GM12878 (cell line): ENCODE measurements around the gene THUMPD2. TPM values are rescaled to one million over a fixed set of nuclear protein-coding genes. Genes with fewer than 3 reads are reported as not detected.

Experiments
- ATAC-seq: fragments of 200-7000 bp; cut with Tn5 transposase; 3 replicates; pipeline ENCODE4 v1.9.1; 2020; ENCODE audit warnings: mild to moderate bottlenecking, moderate library complexity
- BruUV-seq: library from RNA; stranded (reverse); fragments of 400-500 nt; replicated peaks from 2 replicates; lab custom pipeline; 2021; lab: Mats Ljungman, UMichigan
- CTCF ChIA-PET: fragments of 300-600 bp; sonication (Branson Sonifier 250); formaldehyde crosslinking; extraction: SDS; loops from one replicate; lab custom pipeline; 2021; ENCODE audit warnings: inconsistent platforms; lab: Yijun Ruan, JAX
- POLR2A ChIA-PET: fragments of 350-600 bp; formaldehyde crosslinking; extraction: SDS; loops from one replicate; lab custom pipeline; 2021; ENCODE audit warnings: inconsistent platforms; lab: Charles Lee
- RAD21 ChIA-PET: fragments of 300-600 bp; sonication (Branson Sonifier 250); formaldehyde crosslinking; loops from one replicate; lab custom pipeline; 2023; ENCODE audit warnings: antibody characterized with exemption; ENCODE audit not compliant: unreplicated experiment; lab: Charles Lee
- SMC1A ChIA-PET: fragments of 300-600 bp; sonication (Branson Sonifier 250); formaldehyde crosslinking; loops from one replicate; lab custom pipeline; 2023; ENCODE audit not compliant: unreplicated experiment, uncharacterized antibody; lab: Charles Lee
- DNase-seq: peaks from one replicate; pipeline ENCODE4 v3.0.0-alpha.2; 2011; ENCODE audit warnings: low read depth, low spot score
- FAIRE-seq: peaks from 3 replicates; lab custom pipeline; 2011; peaks lifted over from hg19 to GRCh38; lab: Jason Lieb, UNC
- H2AFZ ChIP-seq: 2 replicates; pipeline ENCODE4 v1.6.0; 2011; ENCODE audit warnings: low read depth, low read length, control low read depth; ENCODE audit not compliant: control insufficient read depth
- H3K27ac ChIP-seq: 2 replicates; pipeline ENCODE4 v1.5.1; 2011; ENCODE audit warnings: control low read depth; ENCODE audit not compliant: control insufficient read depth, insufficient read depth
- H3K27me3 ChIP-seq, 2 experiments: replicated peaks in 1 of 2; 2 replicates each; pipeline versions ENCODE4 v1.6.0 to v1.6.1; 2011; ENCODE audit warnings: low read length in 1 of 2; ENCODE audit not compliant: control insufficient read depth in 2 of 2, insufficient read depth in 2 of 2
- H3K36me3 ChIP-seq, 2 experiments: 2 replicates each; pipeline ENCODE4 v1.5.1; 2011; ENCODE audit warnings: low read length in 1 of 2; ENCODE audit not compliant: control insufficient read depth in 2 of 2, insufficient read depth in 2 of 2
- H3K4me1 ChIP-seq: 2 replicates; pipeline ENCODE4 v1.6.1; 2011; ENCODE audit warnings: mild to moderate bottlenecking, low read length, moderate library complexity, mixed read lengths; ENCODE audit not compliant: control insufficient read depth, insufficient read depth
- H3K4me2 ChIP-seq: 2 replicates; pipeline ENCODE4 v1.6.0; 2011; ENCODE audit warnings: control low read depth; ENCODE audit not compliant: control insufficient read depth, insufficient read depth
- H3K4me3 ChIP-seq: fragments of 200-600 bp; sonication (generic); 2 replicates; pipeline ENCODE4 v1.5.1; 2016
- H3K79me2 ChIP-seq: 2 replicates; pipeline ENCODE4 v1.6.0; 2011; ENCODE audit warnings: low read length; ENCODE audit not compliant: control insufficient read depth, insufficient read depth
- H3K9ac ChIP-seq: 2 replicates; pipeline ENCODE4 v1.8.0; 2011; ENCODE audit warnings: low read length, control low read depth, mixed read lengths; ENCODE audit not compliant: control insufficient read depth, insufficient read depth
- H3K9me3 ChIP-seq: replicated peaks from 3 replicates; pipeline ENCODE4 v1.5.1; 2011; ENCODE audit warnings: mild to moderate bottlenecking, low read length; ENCODE audit not compliant: control insufficient read depth, insufficient read depth
- H4K20me1 ChIP-seq: 2 replicates; pipeline ENCODE4 v1.6.0; 2011; ENCODE audit not compliant: control insufficient read depth, insufficient read depth
- BHLHE40 ChIP-seq, 2 experiments: fragments of 450-650 bp in 1 of 2; IDR thresholded peaks; 2 replicates each; pipeline ENCODE4 v1.6.1; 2011 to 2017; ENCODE audit warnings: low read depth in 2 of 2, borderline replicate concordance in 1 of 2, improper control_type of control experiment in 1 of 2, low read length in 1 of 2, mild to moderate bottlenecking in 1 of 2
- CBX5 ChIP-seq: sonication (generic); IDR thresholded peaks from 2 replicates; pipeline ENCODE4 v1.6.1; 2016; ENCODE audit warnings: low read depth, moderate library complexity, mild to moderate bottlenecking, inconsistent platforms
- DPF2 ChIP-seq: fragments of 450-650 bp; IDR thresholded peaks from 2 replicates; pipeline ENCODE4 v1.6.1; 2017; ENCODE audit warnings: mild to moderate bottlenecking
- E4F1 ChIP-seq: fragments of 450-650 bp; IDR thresholded peaks from 2 replicates; pipeline ENCODE4 v1.6.1; 2018; ENCODE audit warnings: borderline replicate concordance, mild to moderate bottlenecking; ENCODE audit not compliant: partially characterized antibody
- HDGF ChIP-seq: fragments of 450-650 bp; IDR thresholded peaks from 2 replicates; pipeline ENCODE4 v1.6.1; 2016; ENCODE audit warnings: antibody characterized with exemption
- KAT2A ChIP-seq: conservative IDR thresholded peaks from 2 replicates; pipeline ENCODE4 v1.6.1; 2011; ENCODE audit warnings: low read depth, low read length; ENCODE audit not compliant: control insufficient read depth
- MYC ChIP-seq: IDR thresholded peaks from 2 replicates; pipeline ENCODE4 v1.6.1; 2011; ENCODE audit warnings: mild to moderate bottlenecking, low read length, moderate library complexity, inconsistent platforms; ENCODE audit not compliant: insufficient read depth, insufficient replicate concordance, insufficient read length, severe bottlenecking
- RB1 ChIP-seq: fragments of 450-650 bp; formaldehyde crosslinking; IDR thresholded peaks from 2 replicates; pipeline ENCODE4 v1.6.1; 2017; ENCODE audit warnings: mild to moderate bottlenecking, borderline replicate concordance
- RFX5 ChIP-seq: IDR thresholded peaks from 2 replicates; pipeline ENCODE4 v1.6.1; 2011; ENCODE audit warnings: low read depth, low read length, improper control_type of control experiment
- STAT1 ChIP-seq: fragments of 450-650 bp; conservative IDR thresholded peaks from 2 replicates; pipeline ENCODE4 v1.6.1; 2014; ENCODE audit warnings: antibody characterized with exemption, mild to moderate bottlenecking
- TCF7 ChIP-seq: IDR thresholded peaks from 2 replicates; pipeline ENCODE4 v1.6.1; 2014; ENCODE audit warnings: antibody characterized with exemption, borderline replicate concordance
- WGBS: methylation state at CpG from one replicate; pipeline ENCODE4 v1.1.6; 2016; ENCODE audit warnings: low lambda C conversion rate; ENCODE audit not compliant: insufficient replicate concordance, insufficient coverage; ENCODE audit errors: missing lambda C conversion rate; 5-methylcytosine and 5-hydroxymethylcytosine counted together
- in situ Hi-C: fragments of 300-500 bp; cut with MboI; formaldehyde crosslinking; loops from 9 replicates; pipeline ENCODE4 v1.14.3; 2018; ENCODE audit warnings: mixed read lengths
- intact Hi-C: fragments of 100-400 bp; cut with micrococcal nuclease; formaldehyde crosslinking; loops from one replicate; pipeline ENCODE4 v1.14.2; 2022; ENCODE audit not compliant: unreplicated experiment
- polyA plus RNA-seq, 11 experiments: library from polyadenylated mRNA; depleted of rRNA in 4 of 11; unstranded in 6 of 11; stranded (reverse) in 5 of 11; fragments of >200 nt; fragmentation: Nextera tagmentation in 4 of 11; fragmentation: Illumina TruSeq in 1 of 11; extraction: Ambion mirVana in 4 of 11; extraction: Trizol in 1 of 11; gene quantifications; 1 replicate in 1 of 11; 2 replicates in 10 of 11; pipeline versions ENCODE4 v1.2.1 to v1.2.3, GENCODE V29; 2011 to 2016; ENCODE audit warnings: inconsistent platforms in 2 of 11, missing spikeins in 2 of 11, low read depth in 1 of 11
- total RNA-seq, 4 experiments: library from RNA; depleted of rRNA in 3 of 4; stranded (reverse); fragments of >200 nt in 3 of 4; fragmentation: Illumina TruSeq in 1 of 4; extraction: Trizol in 1 of 4; gene quantifications; 2 replicates each; pipeline versions ENCODE4 v1.2.1 to v1.2.3, GENCODE V29; 2013 to 2021
- TF ChIP-seq, protein P1 (sequence below): IDR thresholded peaks from 2 replicates; pipeline ENCODE4 v1.6.1; 2012; ENCODE audit warnings: low read depth, low read length, improper control_type of control experiment

The THUMPD2 gene
- total and polyA plus RNA-seq, 10 of the 15 experiments (the other 5 are each of a cell fraction or from before 2014, with no cell fraction given): 6.7 to 19.7 (median 13.8) TPM

DNA sequence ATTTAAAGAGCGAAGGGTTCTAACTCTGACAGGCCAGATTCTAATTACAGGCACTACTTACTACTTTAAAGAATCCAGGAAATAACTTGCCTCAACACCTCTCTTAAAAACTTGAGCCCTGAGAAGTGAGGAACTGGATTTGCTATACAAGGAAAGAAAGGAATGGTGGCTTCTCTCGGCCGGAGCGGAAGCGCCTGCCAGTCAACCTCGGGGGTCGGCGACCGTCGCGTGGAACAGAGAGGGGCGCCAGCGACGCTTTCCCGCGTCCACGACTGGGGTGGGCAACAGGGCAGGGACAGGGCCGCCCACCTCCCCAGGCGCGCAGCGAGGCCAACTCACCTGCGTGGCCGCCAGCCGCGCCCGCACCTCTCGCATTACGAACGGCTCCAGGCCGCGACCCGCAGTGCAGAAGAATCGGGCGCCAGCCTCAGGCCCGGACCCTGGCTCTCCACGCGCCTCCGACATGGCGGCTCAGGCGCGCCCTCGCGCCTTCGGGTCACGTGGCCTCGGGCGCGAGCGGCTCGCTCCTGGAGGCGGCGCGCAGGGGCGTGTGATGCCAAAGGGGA, at the start of gene THUMPD2 (continued):
- no peak for TF ChIP-seq E4F1
- TF ChIP-seq CBX5: 0 out of 2 replicates have a peak, but pooled peaks have one; percentile 71
- TF ChIP-seq RFX5: no peak
- peak; percentile 50 to 86; a peak in 3 of 4 replicates for TF ChIP-seq BHLHE40 (IDR thresholded peaks at IDR 0.05; ENCODE audit: borderline replicate concordance in 1 of 2, low read depth in 2 of 2, low read length in 1 of 2)
- peak; percentile 66 for TF ChIP-seq DPF2
- peak; percentile 94; the same call in 1 of the 2 replicates for TF ChIP-seq RB1
- TF ChIP-seq, protein P1, sequence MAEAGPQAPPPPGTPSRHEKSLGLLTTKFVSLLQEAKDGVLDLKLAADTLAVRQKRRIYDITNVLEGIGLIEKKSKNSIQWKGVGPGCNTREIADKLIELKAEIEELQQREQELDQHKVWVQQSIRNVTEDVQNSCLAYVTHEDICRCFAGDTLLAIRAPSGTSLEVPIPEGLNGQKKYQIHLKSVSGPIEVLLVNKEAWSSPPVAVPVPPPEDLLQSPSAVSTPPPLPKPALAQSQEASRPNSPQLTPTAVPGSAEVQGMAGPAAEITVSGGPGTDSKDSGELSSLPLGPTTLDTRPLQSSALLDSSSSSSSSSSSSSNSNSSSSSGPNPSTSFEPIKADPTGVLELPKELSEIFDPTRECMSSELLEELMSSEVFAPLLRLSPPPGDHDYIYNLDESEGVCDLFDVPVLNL: no peak
- no peak for TF ChIP-seq KAT2A
- TF ChIP-seq STAT1: 0 out of 2 replicates have a peak, but pooled peaks have one; percentile 43

GRCh38 chr2:39821871-39822270, 42.8 kb upstream of the THUMPD2 start:
- in situ Hi-C loops (no loop called here), intact Hi-C loops (no loop called here)
- Histone ChIP-seq H3K4me3 (no peak overlapping the region), H3K9ac (no peak overlapping the region), H3K79me2 (no peaks in the 10 kb centered on the region), H3K4me1 (no peaks in the 10 kb centered on the region), H3K4me2 (no peak overlapping the region), H4K20me1 (no peaks in the 10 kb centered on the region), H2AFZ (no peak overlapping the region), H3K27ac (no peak overlapping the region), H3K36me3 (no peaks in the 10 kb centered on the region), H3K27me3 (no peaks in the 10 kb centered on the region), H3K9me3 (no peaks in the 10 kb centered on the region)
- ChIA-PET SMC1A (no interaction called here), POLR2A (no interaction called here), RAD21 (no interaction called here), CTCF (no interaction called here)
- no peak for TF ChIP-seq MYC
- TF ChIP-seq TCF7: no peak
- TF ChIP-seq HDGF: no peak
- no peak for TF ChIP-seq RB1
- FAIRE-seq: no peak
- WGBS: 0% methylated on average over 3 of the region's 3 CpGs
- DNase-seq: no peak
- ATAC-seq: no peak
- BruUV-seq: no TSS peak
